NCI-H82 treated with DMSO at 0.1 percent for 48 hours (cell line): ENCODE measurements around the gene B4GALNT4.
"Not testable (repeated sequence)": the region's sequence is repeated elsewhere in the genome, so short reads cannot be mapped to it uniquely, and the experiment has no call there.

Source experiments
- DNase-seq: peaks from one replicate; lab custom pipeline; 2025; ENCODE audit not compliant: unreplicated experiment; lab: John Stamatoyannopoulos, UW

Gene B4GALNT4

DNA sequence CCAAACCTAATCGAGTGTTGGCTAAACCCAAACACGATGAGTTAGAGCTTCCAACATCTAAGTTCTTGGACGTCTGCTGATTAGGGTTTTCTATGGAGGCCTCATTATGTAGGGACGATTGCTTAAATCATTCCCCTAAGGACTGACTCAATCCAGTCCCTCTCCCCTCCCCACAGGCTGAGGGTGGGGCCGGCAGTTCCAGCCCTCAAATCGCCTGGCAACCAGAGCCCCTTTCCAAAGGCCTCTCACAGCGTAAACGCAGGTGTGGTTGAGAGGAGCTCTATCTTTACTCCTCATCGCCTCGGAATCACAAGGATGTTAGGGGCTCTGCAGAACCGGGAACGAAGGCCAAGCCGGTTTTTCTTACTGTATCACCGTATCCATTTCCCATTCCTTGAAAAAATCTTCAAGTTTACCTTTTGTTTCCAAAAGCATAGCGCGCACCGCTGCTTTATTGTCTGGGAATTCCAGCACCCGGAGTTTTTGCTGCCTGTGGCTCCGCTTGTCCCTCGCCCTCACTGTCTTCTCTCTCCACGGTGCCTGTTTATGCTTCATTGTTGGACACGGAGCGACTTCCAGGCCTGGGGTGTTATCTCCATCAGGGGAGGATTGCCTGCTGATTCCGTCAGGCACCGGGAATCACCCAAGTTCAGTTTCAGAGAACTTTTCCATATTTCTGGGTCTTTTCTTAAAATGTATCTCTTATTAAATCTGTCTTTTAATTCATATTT is 34.9 kb upstream of the B4GALNT4 start:
- no peak for DNase-seq

GRCh38 chr11:335779-336658 is 33.3 kb upstream of the B4GALNT4 start:
- DNase-seq = no peak

DNA sequence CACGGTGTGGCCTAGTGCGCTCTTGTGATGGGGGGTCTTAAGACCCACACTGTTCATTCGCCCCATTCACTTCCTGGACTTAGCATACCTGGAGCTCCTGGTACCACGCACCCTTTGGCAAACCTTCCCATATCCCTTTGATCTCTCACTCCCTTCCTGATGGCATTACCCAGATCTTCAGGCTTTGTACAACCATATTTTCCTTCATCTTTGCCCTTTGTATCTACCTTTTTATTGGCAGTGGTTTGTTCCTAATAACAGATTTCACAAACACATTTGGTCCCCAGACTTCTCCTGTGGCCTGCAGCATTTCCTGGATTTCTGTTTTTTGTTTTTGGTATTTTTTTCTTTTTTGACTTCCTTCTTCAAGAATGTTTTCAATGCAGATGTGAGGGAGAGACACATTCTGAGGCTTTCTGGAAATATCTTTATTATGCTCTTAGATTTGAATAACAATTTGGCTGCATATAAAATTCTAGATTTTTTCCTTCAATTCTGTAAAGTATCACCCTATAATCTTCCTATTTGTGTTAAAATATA is 32.6 kb upstream of the B4GALNT4 start:
- no peak for DNase-seq

GRCh38 chr11:337711-338110 is 31.6 kb upstream of the B4GALNT4 start:
- DNase-seq = no peak

GRCh38 chr11:339963-340362 is 29.3 kb upstream of the B4GALNT4 start:
- DNase-seq = no peak

GRCh38 chr11:340539-341512 is 28.5 kb upstream of the B4GALNT4 start:
- no peak for DNase-seq

DNA sequence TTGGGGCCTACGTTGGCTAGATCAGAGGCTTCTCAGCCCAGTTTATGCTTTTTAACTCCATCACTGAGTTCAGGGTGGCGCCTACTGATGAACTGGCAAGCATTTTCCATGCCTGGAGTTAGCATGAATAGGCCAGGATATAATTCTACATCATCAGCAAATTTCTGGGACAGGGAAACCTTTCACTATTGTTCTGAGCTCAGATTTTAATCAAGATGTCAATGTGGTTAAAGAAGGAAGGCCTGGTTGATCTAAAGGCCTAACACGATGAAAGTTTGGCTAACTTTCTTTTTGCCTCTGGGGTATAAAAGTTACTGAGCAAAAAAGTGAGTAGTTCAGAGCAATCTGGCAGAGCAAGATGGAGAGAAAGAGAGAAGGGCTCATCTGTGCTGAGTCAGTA is 27.0 kb upstream of the B4GALNT4 start:
- DNase-seq = no peak

- no peak for DNase-seq
Observed at GRCh38 chr11:344836-345578, 24.3 kb upstream of the B4GALNT4 start.

GRCh38 chr11:346529-346928 is 22.8 kb upstream of the B4GALNT4 start:
- no peak for DNase-seq

DNA sequence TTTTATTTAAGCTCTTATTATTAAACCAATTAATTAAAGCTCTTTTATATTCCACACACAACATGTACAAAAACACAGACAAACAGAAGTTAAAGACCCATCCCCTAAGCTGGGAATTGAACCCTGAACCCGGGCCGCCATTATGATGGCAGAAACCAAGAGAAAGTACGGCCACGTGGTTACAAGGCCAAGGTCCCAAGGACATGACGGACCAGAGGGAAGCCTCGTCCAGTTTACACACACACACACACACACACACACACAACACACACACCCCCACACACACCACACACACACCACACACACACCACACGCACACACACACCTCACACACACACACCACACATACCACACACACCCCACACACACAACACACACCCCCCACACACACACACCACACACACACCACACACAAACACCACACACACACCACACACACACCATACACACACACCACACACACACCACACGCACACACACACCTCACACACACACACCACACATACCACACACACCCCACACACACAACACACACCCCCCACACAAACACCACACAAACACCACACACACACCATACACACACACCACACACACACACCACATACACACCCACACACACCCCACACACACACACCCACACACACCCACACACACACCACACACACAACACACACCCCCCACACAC is 19.9 kb upstream of the B4GALNT4 start:
- DNase-seq = not testable (repeated sequence)

DNA sequence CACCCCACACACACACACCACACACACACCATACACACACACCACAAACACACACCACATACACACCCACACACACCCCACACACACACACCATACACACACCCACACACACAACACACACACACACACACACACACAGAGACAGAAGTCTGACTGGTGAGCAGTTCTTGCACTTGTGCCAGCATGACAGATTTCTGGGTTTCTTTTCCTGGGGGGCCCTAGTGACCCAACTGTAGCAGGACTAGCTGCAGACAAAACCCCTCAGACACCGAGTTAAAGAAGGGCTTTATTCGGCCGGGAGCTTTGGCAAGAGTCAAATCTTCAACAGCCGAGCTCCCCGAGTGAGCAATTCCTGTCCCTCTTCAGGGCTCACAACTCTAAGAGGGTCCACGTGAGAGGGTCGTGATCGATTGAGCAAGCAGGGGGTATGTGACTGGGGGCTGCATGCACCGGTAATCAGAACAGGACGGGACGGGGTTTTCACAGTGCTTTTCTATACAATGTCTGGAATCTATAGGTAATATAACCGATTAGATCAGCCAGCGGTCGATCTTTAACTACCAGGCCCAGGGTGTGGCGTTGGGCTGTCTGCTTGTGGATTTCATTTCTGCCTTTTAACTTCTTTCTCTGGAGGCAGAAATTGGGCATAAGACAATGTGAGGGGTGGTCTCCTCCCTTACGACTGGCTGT is 19.1 kb upstream of the B4GALNT4 start:
- not testable (repeated sequence) for DNase-seq

DNA sequence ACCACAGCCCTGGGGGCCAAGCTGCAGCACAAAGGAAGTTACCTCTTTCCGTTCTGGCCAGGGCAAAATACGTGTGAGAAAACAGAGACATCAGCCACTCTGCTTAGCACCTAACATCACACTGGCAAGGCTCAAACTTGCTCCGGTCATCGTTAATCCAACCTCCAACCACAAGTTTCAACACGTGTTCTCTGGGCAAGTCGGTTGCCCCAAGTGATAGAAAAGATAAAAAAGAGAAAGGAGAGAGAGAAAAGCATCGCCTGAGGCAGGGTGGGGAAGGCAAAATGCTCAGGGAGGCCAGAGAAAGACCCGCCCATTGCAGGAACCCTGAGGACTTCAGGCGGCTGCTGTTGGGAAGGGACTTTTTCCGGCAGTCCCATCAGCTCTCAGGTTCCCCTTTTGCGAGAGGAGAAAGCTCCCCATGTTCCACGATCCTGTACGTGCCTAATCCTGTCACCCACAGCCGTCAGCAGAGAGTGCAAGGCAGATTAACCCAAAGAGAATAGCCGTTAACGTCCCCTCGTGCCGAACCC is 18.5 kb upstream of the B4GALNT4 start:
- DNase-seq = no peak

DNA sequence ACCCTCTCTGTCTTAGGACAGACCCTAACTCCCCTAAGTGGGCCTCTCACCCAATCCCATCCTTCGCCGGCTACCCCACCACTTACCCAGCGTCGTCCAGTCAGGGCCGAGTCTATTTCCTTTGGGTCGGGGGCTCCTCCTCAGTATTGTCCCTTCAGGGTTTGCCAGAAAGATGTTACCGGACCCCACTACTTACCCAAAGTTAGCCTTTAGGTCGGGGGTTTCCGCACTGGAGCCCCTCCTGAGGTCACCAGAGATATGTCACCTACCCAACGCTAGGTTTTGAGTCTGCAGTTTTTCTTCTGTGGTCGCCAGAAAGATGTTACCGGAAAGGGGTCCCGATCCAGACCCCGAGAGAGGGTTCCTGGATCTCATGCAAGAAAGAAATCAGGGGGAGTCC is 17.9 kb upstream of the B4GALNT4 start:
- DNase-seq = no peak

GRCh38 chr11:352456-353031 is 16.8 kb upstream of the B4GALNT4 start:
- no peak for DNase-seq

- no peak for DNase-seq
Observed at GRCh38 chr11:353179-353873, 16.0 kb upstream of the B4GALNT4 start.

- DNase-seq = peak; percentile 58
Observed at GRCh38 chr11:355581-356458, 13.5 kb upstream of the B4GALNT4 start.

- DNase-seq = no peak
Observed at GRCh38 chr11:356610-357009, 12.7 kb upstream of the B4GALNT4 start.
